HCT116 (cell line): ENCODE measurements around the gene HIPK2. TPM values are rescaled to one million over a fixed set of nuclear protein-coding genes. Genes with fewer than 3 reads are reported as not detected.

Source experiments
- ATAC-seq: fragments of 200-7000 bp; cut with Tn5 transposase; 2 replicates; pipeline ENCODE4 v1.9.1; 2020; ENCODE audit warnings: mild to moderate bottlenecking, moderate library complexity
- BruUV-seq: library from RNA; stranded (reverse); fragments of 400-500 nt; replicated peaks from 2 replicates; lab custom pipeline; 2021; lab: Mats Ljungman, UMichigan
- CTCF ChIA-PET: fragments of 300-600 bp; sonication (Branson Sonifier 250); formaldehyde crosslinking; loops from one replicate; lab custom pipeline; 2021; ENCODE audit warnings: antibody characterized with exemption; lab: Charles Lee
- POLR2A ChIA-PET: fragments of 300-600, 350-600 bp; sonication (Branson Sonifier 250); formaldehyde crosslinking; loops from one replicate; lab custom pipeline; 2021; ENCODE audit warnings: antibody characterized with exemption; lab: Charles Lee
- RAD21 ChIA-PET, 2 experiments: fragments of 300-600 bp; sonication (Branson Sonifier 250); formaldehyde crosslinking; loops; one replicate each; lab custom pipeline; 2023; ENCODE audit warnings: low total read pairs in 2 of 2; ENCODE audit not compliant: uncharacterized antibody in 2 of 2, unreplicated experiment in 2 of 2, low non-redundant PET in 1 of 2; lab: Charles Lee
- DNase-seq: peaks from one replicate; pipeline ENCODE4 v3.0.0-alpha.2; 2010; ENCODE audit warnings: low read depth, low spot score
- H2AFZ ChIP-seq: fragments of 200-600 bp; shearing (Covaris generic), sonication (generic); 2 replicates; pipeline ENCODE4 v1.6.1; 2017; ENCODE audit warnings: low read depth, mixed run types, mixed read lengths, antibody characterized with exemption, low read length; ENCODE audit not compliant: poor library complexity, severe bottlenecking
- H3K27ac ChIP-seq: 2 replicates; pipeline ENCODE4 v1.5.1; 2012; ENCODE audit warnings: low read depth, low read length
- H3K27me3 ChIP-seq: fragments of 200-600 bp; sonication (generic); 2 replicates; pipeline ENCODE4 v1.6.1; 2016; ENCODE audit warnings: mixed run types, low read length, mixed read lengths; ENCODE audit not compliant: insufficient read depth
- H3K36me3 ChIP-seq, 2 experiments: fragments of 200-500 bp in 1 of 2; fragments of 200-600 bp in 1 of 2; sonication (Bioruptor generic) in 1 of 2; sonication (generic) in 1 of 2; 2 replicates each; pipeline versions ENCODE4 v1.5.1 to v1.6.1; 2014 to 2016; ENCODE audit warnings: low read length in 2 of 2, inconsistent platforms in 1 of 2, mixed read lengths in 1 of 2, mixed run types in 1 of 2; ENCODE audit not compliant: insufficient read depth in 2 of 2, control insufficient read depth in 1 of 2
- H3K4me1 ChIP-seq, 2 experiments: fragments of 200-600 bp in 1 of 2; sonication (generic) in 1 of 2; 2 replicates each; pipeline versions ENCODE4 v1.5.1 to v1.6.1; 2012 to 2017; ENCODE audit warnings: low read length in 2 of 2, inconsistent platforms in 1 of 2, mild to moderate bottlenecking in 1 of 2, mixed read lengths in 1 of 2, mixed run types in 1 of 2, moderate library complexity in 1 of 2; ENCODE audit not compliant: insufficient read depth in 2 of 2, control insufficient read depth in 1 of 2
- H3K4me2 ChIP-seq: fragments of 200-600 bp; sonication (generic); 2 replicates; pipeline ENCODE4 v1.6.1; 2017; ENCODE audit warnings: mixed run types, low read length, mixed read lengths
- H3K4me3 ChIP-seq, 2 experiments: fragments of 200-600 bp in 1 of 2; sonication (generic) in 1 of 2; replicated peaks in 1 of 2; 2 replicates each; pipeline ENCODE4 v1.5.1; 2011 to 2016; ENCODE audit warnings: low read length in 2 of 2, control low read depth in 1 of 2, low read depth in 1 of 2, mild to moderate bottlenecking in 1 of 2, mixed read lengths in 1 of 2, mixed run types in 1 of 2
- H3K79me2 ChIP-seq: fragments of 200-600 bp; sonication (generic); 2 replicates; pipeline ENCODE4 v1.6.1; 2017; ENCODE audit warnings: mild to moderate bottlenecking, mixed run types, low read length, moderate library complexity, mixed read lengths; ENCODE audit not compliant: insufficient read depth
- H3K9ac ChIP-seq: fragments of 200-600 bp; sonication (generic); 2 replicates; pipeline ENCODE4 v1.6.1; 2016; ENCODE audit warnings: low read length, mixed read lengths
- H3K9me2 ChIP-seq: fragments of 200-600 bp; sonication (generic), shearing (Covaris generic); 2 replicates; pipeline ENCODE4 v1.6.1; 2017; ENCODE audit warnings: mixed run types, mild to moderate bottlenecking, moderate library complexity; ENCODE audit not compliant: insufficient read depth
- H3K9me3 ChIP-seq, 2 experiments: fragments of 200-500 bp in 1 of 2; fragments of 200-600 bp in 1 of 2; sonication (Bioruptor generic) in 1 of 2; sonication (generic) in 1 of 2; 2 replicates each; pipeline ENCODE4 v1.6.1; 2014 to 2017; ENCODE audit warnings: low read length in 2 of 2, mixed read lengths in 2 of 2, inconsistent platforms in 1 of 2, low read depth in 1 of 2, mild to moderate bottlenecking in 1 of 2, mixed run types in 1 of 2, moderate library complexity in 1 of 2; ENCODE audit not compliant: control insufficient read depth in 1 of 2, insufficient read depth in 1 of 2
- H4K20me1 ChIP-seq: fragments of 200-600 bp; sonication (generic), shearing (Covaris generic); 2 replicates; pipeline ENCODE4 v1.6.1; 2017; ENCODE audit warnings: mixed run types, mild to moderate bottlenecking, moderate library complexity; ENCODE audit not compliant: insufficient read depth
- CBX3 ChIP-seq: IDR thresholded peaks from 2 replicates; pipeline ENCODE4 v1.6.1; 2012; ENCODE audit warnings: low read depth
- EZH2phosphoT487 ChIP-seq: fragments of 200-600 bp; IDR thresholded peaks from 2 replicates; pipeline ENCODE4 v1.6.1; 2018; ENCODE audit warnings: antibody characterized with exemption, borderline replicate concordance
- FOSL1 ChIP-seq: IDR thresholded peaks from 2 replicates; pipeline ENCODE4 v1.6.1; 2012; ENCODE audit warnings: low read depth
- JUND ChIP-seq: IDR thresholded peaks from 2 replicates; pipeline ENCODE4 v1.6.1; 2012
- POLR2AphosphoS5 ChIP-seq: IDR thresholded peaks from 2 replicates; pipeline ENCODE4 v1.6.1; 2011; ENCODE audit warnings: mild to moderate bottlenecking, low read depth, low read length, moderate library complexity
- SP1 ChIP-seq: IDR thresholded peaks from 2 replicates; pipeline ENCODE4 v1.6.1; 2012; ENCODE audit warnings: low read depth
- YY1 ChIP-seq: IDR thresholded peaks from 2 replicates; pipeline ENCODE4 v1.6.1; 2011; ENCODE audit warnings: low read length, low read depth, moderate library complexity, mild to moderate bottlenecking; ENCODE audit not compliant: insufficient replicate concordance; ENCODE audit errors: extremely low read depth
- ZFX ChIP-seq: fragments of 450-650 bp; IDR thresholded peaks from 2 replicates; pipeline ENCODE4 v1.6.1; 2017
- intact Hi-C: fragments of 100-400 bp; cut with micrococcal nuclease; formaldehyde crosslinking; loops from 2 replicates; pipeline ENCODE4 v1.10.0; 2022
- total RNA-seq: library from RNA; stranded (reverse); gene quantifications from one replicate; pipeline ENCODE4 v1.2.1, GENCODE V29; 2021; ENCODE audit not compliant: unreplicated experiment

The HIPK2 gene
- total RNA-seq, 1 experiment from 2014 or later = 49.5 TPM

DNA sequence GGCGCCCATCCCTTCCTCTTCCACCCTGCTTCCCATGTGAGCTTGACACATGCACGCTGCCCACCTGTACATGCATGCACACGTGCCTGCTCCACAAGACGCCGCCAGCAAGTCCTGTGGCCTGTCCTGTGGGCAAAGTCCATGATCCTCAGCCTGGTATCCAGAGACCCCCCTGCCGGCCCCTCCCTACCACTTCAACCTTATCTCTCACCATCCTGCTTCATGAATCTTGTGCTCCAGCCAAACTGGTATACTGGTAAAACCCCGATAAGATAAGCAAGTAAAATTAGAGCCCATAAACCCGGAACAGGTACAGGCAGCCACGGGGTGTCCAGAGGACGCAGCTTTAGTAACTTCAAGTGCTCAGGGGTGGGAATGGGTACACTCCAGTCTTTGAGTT, 39.5 kb upstream of the HIPK2 start:
- no peaks in the 10 kb centered on the region for H3K36me3 ChIP-seq
- H3K9me3 ChIP-seq = no peaks in the 10 kb centered on the region
- CTCF ChIA-PET = no interaction called here
- intact Hi-C loops = no loop called here
- H3K9ac ChIP-seq = no peak overlapping the region
- no peaks in the 10 kb centered on the region for H3K79me2 ChIP-seq
- H2AFZ ChIP-seq = no peak overlapping the region
- H3K4me3 ChIP-seq = no peak overlapping the region
- ATAC-seq (no peak), DNase-seq (no peak)
- RAD21 ChIA-PET = no interaction called here
- H3K27me3 ChIP-seq = peaks cover 6% of the 10 kb centered on the region; the same call in 1 of the 2 replicates
- H3K9me2 ChIP-seq = no peaks in the 10 kb centered on the region
- H3K4me2 ChIP-seq = no peak overlapping the region
- no TSS peak for BruUV-seq
- H3K27ac ChIP-seq = no peak overlapping the region
- H3K4me1 ChIP-seq = no peaks in the 10 kb centered on the region
- TF ChIP-seq EZH2phosphoT487 = no peak
- no peak for TF ChIP-seq POLR2AphosphoS5
- no peak for TF ChIP-seq FOSL1
- TF ChIP-seq SP1 = no peak
- no peak for TF ChIP-seq CBX3
- no peak for TF ChIP-seq YY1
- TF ChIP-seq JUND = no peak
- no peaks in the 10 kb centered on the region for H4K20me1 ChIP-seq
- POLR2A ChIA-PET = no interaction called here

GRCh38 chr7:139813689-139814088, 35.9 kb upstream of the HIPK2 start:
- no peak for TF ChIP-seq ZFX
- intact Hi-C loops = no loop called here
- Histone ChIP-seq H3K4me1 (no peaks in the 10 kb centered on the region), H3K27me3 (no peaks in the 10 kb centered on the region), H2AFZ (no peak overlapping the region), H3K9me3 (no peaks in the 10 kb centered on the region), H3K36me3 (no peaks in the 10 kb centered on the region), H3K4me3 (no peak overlapping the region), H3K27ac (no peak overlapping the region), H3K9ac (no peak overlapping the region), H4K20me1 (no peaks in the 10 kb centered on the region), H3K4me2 (no peak overlapping the region), H3K79me2 (no peaks in the 10 kb centered on the region), H3K9me2 (no peaks in the 10 kb centered on the region)
- ChIA-PET POLR2A (no interaction called here), CTCF (no interaction called here), RAD21 (no interaction called here)
- no TSS peak for BruUV-seq
- DNase-seq = no peak
- no peak for ATAC-seq
